Activated CD4-positive, alpha-beta T cell treated with anti-CD3 and anti-CD28 coated beads for 24 hours (primary cell): ENCODE measurements around the gene WTIP.
A peak's percentile ranks its signal among the peaks of the same experiment; 100 is the strongest.
"Not testable (repeated sequence)": the region's sequence is repeated elsewhere in the genome, so short reads cannot be mapped to it uniquely, and the experiment has no call there.

Experiments used
- DNase-seq, 2 donors: peaks; one replicate each; pipeline ENCODE4 v3.0.0-alpha.2; 2020; ENCODE audit warnings: low read depth in 2 of 2

Gene WTIP

GRCh38 chr19:34478496-34478895, 3.1 kb upstream of the WTIP start:
- DNase-seq: not testable (repeated sequence)

- DNase-seq: no peak
Observed at GRCh38 chr19:34479396-34479795, 2.2 kb upstream of the WTIP start.

GRCh38 chr19:34480491-34480890, 1.1 kb upstream of the WTIP start:
- no peak for DNase-seq

GRCh38 chr19:34481861-34482379, 362 bp downstream of the WTIP start:
- no peak for DNase-seq

- no peak for DNase-seq
Observed at GRCh38 chr19:34482380-34483250, 1.1 kb downstream of the WTIP start.

- no peak for DNase-seq
Observed at GRCh38 chr19:34484328-34484727, 2.8 kb downstream of the WTIP start.

GRCh38 chr19:34485831-34486230, 4.3 kb downstream of the WTIP start:
- DNase-seq: no peak

- no peak for DNase-seq
Observed at GRCh38 chr19:34487651-34488051, 6.1 kb downstream of the WTIP start.

GRCh38 chr19:34489175-34489574, 7.6 kb downstream of the WTIP start:
- no peak for DNase-seq

GRCh38 chr19:34490141-34490766, 8.7 kb downstream of the WTIP start:
- no peak for DNase-seq

GRCh38 chr19:34493038-34493648, 11.6 kb downstream of the WTIP start:
- no peak for DNase-seq

GRCh38 chr19:34493649-34494044, 12.1 kb downstream of the WTIP start:
- DNase-seq: no peak

- no peak for DNase-seq
Observed at GRCh38 chr19:34494601-34495000, 13.0 kb downstream of the WTIP start.

GRCh38 chr19:34495416-34495815, 13.9 kb downstream of the WTIP start:
- DNase-seq: no peak

GRCh38 chr19:34497112-34497805, 15.7 kb downstream of the WTIP start:
- DNase-seq: no peak

GRCh38 chr19:34499155-34499834, 17.7 kb downstream of the WTIP start:
- DNase-seq: no peak

- no peak for DNase-seq
Observed at GRCh38 chr19:34500656-34501120, 19.1 kb downstream of the WTIP start.

GRCh38 chr19:34501339-34502320, 20.1 kb downstream of the WTIP start:
- DNase-seq: peak; percentile 79 to 87

GRCh38 chr19:34502582-34503411, 21.2 kb downstream of the WTIP start:
- DNase-seq: no peak
